GM19372 (cell line): ENCODE measurements around the gene HLTF.
"Not testable (repeated sequence)": the region's sequence is repeated elsewhere in the genome, so short reads cannot be mapped to it uniquely, and the experiment has no call there.

Experiments used
- ATAC-seq: cut with Tn5 transposase; IDR thresholded peaks from one replicate; pipeline ENCODE4 v1.9.1; 2021; ENCODE audit warnings: mild to moderate bottlenecking, low read depth, moderate library complexity; ENCODE audit not compliant: unreplicated experiment

The HLTF gene

DNA sequence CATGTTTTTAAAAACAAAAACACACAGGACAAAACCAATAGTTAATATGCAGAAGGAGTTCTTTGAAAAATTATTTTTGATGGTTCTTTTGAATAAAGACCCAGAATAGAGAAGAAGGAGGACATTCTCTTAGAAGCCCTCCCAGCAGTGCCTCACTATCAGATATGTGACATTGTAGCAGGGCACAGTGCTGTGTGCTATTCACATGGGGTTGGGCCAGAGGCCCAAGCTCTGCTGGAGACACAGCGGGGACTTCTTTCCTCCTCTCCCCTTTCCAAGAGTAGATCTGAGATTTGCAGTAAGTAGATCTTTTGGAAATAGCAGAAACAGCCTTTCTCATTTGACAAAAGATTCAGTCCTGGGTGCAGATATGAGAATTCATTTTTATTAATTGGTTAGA, 88.7 kb downstream of the HLTF start:
- ATAC-seq = no peak

DNA sequence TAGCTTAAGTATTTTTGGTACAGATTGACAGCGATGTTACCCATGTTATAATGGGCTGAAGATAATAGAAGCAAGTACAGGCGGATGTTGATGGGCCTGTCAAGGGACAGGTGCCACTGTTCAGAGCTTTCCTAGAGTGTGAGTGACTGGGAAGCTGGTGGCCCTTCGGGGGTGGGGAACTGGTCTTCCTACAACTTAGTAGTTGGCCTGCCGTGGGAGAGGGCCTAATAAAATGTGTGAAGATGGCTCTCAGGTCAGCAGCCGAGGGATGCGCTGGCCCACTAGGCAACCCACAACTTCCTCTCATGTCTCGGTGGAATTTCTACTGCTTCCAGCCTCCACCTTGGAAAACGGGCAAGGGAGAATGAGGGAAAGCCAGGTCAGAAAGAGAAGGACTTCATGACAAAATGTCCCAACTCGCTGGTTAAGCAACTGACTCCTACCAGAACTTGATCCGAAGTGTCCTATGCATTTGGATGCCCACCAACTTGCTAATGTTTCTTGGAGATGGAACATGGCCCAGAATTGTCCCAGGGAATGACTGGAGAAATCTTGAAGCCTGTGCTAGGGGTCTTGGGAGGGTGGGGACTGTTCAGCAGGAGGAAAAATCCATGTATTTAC, 93.6 kb downstream of the HLTF start:
- no peak for ATAC-seq

DNA sequence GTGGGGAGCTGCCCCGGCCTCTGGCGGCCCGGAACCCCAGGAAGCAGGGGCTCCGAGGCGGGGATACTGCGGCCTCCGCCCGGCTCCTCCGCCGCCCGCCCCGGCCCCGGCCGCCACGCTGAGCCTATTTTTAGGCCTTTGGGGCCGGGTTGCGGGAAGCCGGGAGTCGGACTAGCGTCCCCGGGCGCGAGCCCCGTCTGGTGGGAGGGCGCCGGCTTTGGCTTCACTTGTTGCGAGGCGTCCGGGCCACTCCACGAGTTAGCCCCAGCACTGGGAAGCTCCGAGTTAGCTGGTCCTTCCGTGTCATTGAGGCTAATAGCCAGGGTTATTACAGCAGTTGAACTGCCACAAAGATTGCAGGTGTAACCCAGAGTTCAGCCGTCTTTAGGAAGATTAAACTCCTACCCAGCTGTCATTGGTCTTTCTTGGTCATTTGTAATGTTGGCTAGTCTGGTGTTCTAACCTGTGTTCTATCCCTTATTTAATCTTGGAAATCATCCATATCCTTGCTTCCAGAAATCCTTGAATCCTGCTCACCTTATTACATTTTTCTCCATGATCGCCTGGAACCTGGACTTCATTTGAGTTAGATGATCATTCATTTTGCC, 94.2 kb downstream of the HLTF start:
- ATAC-seq = peak; percentile 30

DNA sequence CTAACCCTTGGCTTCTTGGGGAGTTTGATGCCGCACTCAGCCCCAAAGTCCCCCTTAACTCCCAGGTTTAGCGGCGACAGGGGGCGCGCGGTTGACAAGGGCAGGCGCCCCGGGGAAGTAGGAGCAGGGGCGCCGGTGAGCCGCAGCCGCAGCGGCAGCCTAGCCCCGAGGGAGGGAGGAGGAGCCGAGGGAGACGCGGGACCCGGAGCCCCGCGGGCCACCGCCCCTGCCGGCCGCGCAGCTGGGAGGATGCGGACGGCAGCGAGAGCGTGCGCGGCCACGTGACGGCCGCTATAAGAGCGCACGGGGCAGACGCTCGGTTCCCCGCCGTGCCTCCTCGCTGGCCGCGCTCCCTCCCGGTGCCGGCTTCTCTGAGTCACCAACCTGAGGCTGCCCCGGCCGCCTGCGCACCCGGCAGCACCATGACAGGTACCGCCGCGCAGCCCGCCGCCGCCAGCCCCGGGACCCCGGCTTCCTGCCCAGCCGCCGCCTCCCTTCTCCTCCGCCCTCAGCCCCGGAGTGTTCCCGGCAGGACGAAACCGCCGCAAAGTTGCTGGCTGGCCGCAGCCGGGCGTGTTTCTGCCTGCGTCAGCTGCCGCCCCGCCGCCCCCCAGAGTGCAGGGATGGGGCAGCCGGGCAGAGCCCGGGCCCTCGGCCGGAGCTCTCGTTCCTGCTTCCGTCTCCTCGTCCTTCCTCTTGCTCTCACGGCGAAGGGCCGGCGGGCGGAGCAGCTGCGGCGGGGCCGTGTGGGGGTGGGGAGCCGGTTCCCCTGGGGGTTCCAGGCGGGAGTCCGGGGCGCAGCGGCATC, 94.9 kb downstream of the HLTF start, which contains the start of gene GYG1:
GYG1 (plus strand) TSS at position 322 of the 808 bp plus-strand sequence; CDS start at position 423, 101 bp downstream.
- peak; percentile 85 for ATAC-seq

DNA sequence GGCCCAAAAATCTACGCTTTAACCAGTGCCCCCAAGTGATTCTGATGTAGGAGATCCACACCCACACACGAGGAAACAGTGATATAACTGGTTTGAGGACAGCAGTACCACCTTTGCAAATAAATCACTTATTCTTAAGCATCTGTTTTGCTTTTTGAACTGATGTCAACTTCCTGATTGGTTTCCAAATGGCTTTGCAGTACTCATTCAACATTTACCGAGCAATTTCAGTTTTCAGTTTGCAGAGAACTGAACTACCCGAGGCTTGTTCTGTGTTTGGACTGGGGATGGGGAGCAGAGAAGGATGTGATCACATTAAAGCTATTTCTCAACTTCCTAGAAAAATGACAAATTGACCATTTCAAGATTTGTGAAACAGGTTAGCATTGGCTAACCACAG, 96.1 kb downstream of the HLTF start:
- no peak for ATAC-seq

DNA sequence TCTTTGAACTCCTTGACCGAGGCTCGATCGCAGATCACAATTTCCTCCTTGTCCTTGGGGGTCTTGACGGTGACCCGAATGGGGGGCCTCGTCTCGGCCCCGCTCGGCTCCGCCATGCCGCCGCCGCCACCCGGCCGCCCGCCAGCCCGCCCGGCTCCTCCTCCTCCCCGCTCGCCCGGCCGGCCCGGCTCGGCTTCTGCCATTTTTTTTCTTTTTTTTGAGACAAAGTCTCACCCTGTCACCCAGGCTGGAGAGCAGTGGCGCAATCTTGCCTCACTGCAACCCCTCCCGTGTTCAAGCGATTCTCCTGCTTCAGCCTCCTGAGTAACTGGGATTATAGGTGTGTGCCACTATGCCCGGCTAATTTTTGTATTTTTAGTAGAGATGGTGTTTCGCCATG, 98.8 kb downstream of the HLTF start:
- not testable (repeated sequence) for ATAC-seq

DNA sequence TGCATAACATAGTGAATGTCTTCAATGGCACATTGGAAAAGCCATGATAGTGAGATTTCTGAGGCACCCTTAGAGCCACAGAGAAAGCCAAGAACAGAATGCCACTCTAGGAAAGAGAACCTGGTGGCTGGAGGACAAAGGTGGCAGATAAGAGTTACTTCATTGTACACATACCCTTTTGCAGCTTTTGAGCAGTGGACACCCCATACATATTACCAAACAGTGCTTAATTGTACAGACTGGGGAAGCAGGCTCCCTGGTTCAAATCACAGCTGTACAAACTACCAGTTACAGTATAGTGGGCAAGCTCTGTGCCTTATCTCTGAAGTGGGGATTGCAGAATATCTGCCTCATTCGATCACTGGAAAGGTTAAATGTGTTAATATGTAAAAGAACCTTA, 105.1 kb downstream of the HLTF start:
- ATAC-seq = no peak
